H9 (cell line): ENCODE results near the gene CD8A. TPM values are rescaled to one million over a fixed set of nuclear protein-coding genes. Genes with fewer than 3 reads are reported as not detected.

ENCODE experiments used
- DNase-seq: peaks from one replicate; pipeline ENCODE4 v3.0.0-alpha.2; 2017
- H2AFZ ChIP-seq: one replicate; pipeline ENCODE4 v1.6.1; 2013; ENCODE audit warnings: mild to moderate bottlenecking, low read length, control low read depth, moderate library complexity
- H2AK5ac ChIP-seq: 2 replicates; pipeline ENCODE4 v1.6.1; 2013; ENCODE audit warnings: low read length, control low read depth, mixed read lengths; ENCODE audit not compliant: insufficient read length
- H2BK120ac ChIP-seq: one replicate; pipeline ENCODE4 v1.6.1; 2013; ENCODE audit warnings: low read depth, mild to moderate bottlenecking, low read length, control low read depth, inconsistent platforms; ENCODE audit not compliant: poor library complexity, severe bottlenecking
- H2BK12ac ChIP-seq: 2 replicates; pipeline ENCODE4 v1.6.1; 2013; ENCODE audit warnings: low read length, control low read depth, mixed read lengths, low read depth; ENCODE audit not compliant: insufficient read length
- H2BK15ac ChIP-seq: 2 replicates; pipeline ENCODE4 v1.6.1; 2013; ENCODE audit warnings: low read depth, low read length, control low read depth
- H2BK20ac ChIP-seq: one replicate; pipeline ENCODE4 v1.6.1; 2013; ENCODE audit warnings: low read depth, mild to moderate bottlenecking, low read length, control low read depth, inconsistent platforms; ENCODE audit not compliant: poor library complexity, severe bottlenecking
- H2BK5ac ChIP-seq: 2 replicates; pipeline ENCODE4 v1.6.1; 2013; ENCODE audit warnings: low read length, control low read depth, mixed read lengths; ENCODE audit not compliant: insufficient read length
- H3K14ac ChIP-seq: 2 replicates; pipeline ENCODE4 v1.6.1; 2013; ENCODE audit warnings: low read length, control low read depth; ENCODE audit not compliant: insufficient read depth
- H3K18ac ChIP-seq: 2 replicates; pipeline ENCODE4 v1.6.1; 2013; ENCODE audit warnings: low read depth, mild to moderate bottlenecking, mixed read lengths, low read length, control low read depth; ENCODE audit not compliant: insufficient read length
- H3K23ac ChIP-seq: 2 replicates; pipeline ENCODE4 v1.6.1; 2013; ENCODE audit warnings: low read length, control low read depth, mixed read lengths, low read depth; ENCODE audit not compliant: insufficient read length
- H3K23me2 ChIP-seq: 2 replicates; pipeline ENCODE4 v1.6.1; 2013; ENCODE audit warnings: low read depth, mild to moderate bottlenecking, mixed read lengths, low read length, control low read depth; ENCODE audit not compliant: insufficient read length, poor library complexity, severe bottlenecking
- H3K27ac ChIP-seq: 2 replicates; pipeline ENCODE4 v1.5.1; 2013; ENCODE audit warnings: low read length, control low read depth, mixed read lengths, low read depth; ENCODE audit not compliant: insufficient read length
- H3K27me3 ChIP-seq: 2 replicates; pipeline ENCODE4 v1.6.1; 2013; ENCODE audit warnings: low read length, control low read depth, inconsistent platforms; ENCODE audit not compliant: insufficient read depth
- H3K4ac ChIP-seq: 2 replicates; pipeline ENCODE4 v1.6.1; 2013; ENCODE audit warnings: low read depth, mild to moderate bottlenecking, control low read depth, inconsistent platforms, low read length, moderate library complexity
- H3K4me1 ChIP-seq: 2 replicates; pipeline ENCODE4 v1.6.1; 2013; ENCODE audit warnings: low read length, control low read depth, inconsistent platforms; ENCODE audit not compliant: insufficient read depth
- H3K4me2 ChIP-seq: 2 replicates; pipeline ENCODE4 v1.6.1; 2013; ENCODE audit warnings: low read length, control low read depth, mixed read lengths; ENCODE audit not compliant: insufficient read length, insufficient read depth
- H3K56ac ChIP-seq: 2 replicates; pipeline ENCODE4 v1.6.1; 2013; ENCODE audit warnings: low read depth, mild to moderate bottlenecking, mixed read lengths, low read length, control low read depth; ENCODE audit not compliant: insufficient read length
- H3K79me1 ChIP-seq: 2 replicates; pipeline ENCODE4 v1.6.1; 2013; ENCODE audit warnings: low read depth, mild to moderate bottlenecking, moderate library complexity, low read length, control low read depth, inconsistent platforms; ENCODE audit not compliant: insufficient read depth, poor library complexity, severe bottlenecking
- H3K79me2 ChIP-seq: 2 replicates; pipeline ENCODE4 v1.6.1; 2013; ENCODE audit warnings: low read length, control low read depth, inconsistent platforms; ENCODE audit not compliant: insufficient read depth
- H3K9ac ChIP-seq: 2 replicates; pipeline ENCODE4 v1.6.1; 2013; ENCODE audit warnings: low read length, control low read depth, mixed read lengths; ENCODE audit not compliant: insufficient read length; ENCODE audit errors: extremely low read depth
- H3K9me3 ChIP-seq: one replicate; pipeline ENCODE4 v1.6.1; 2013; ENCODE audit warnings: low read depth, low read length, inconsistent platforms; ENCODE audit not compliant: control insufficient read depth
- H3T11ph ChIP-seq: one replicate; pipeline ENCODE4 v1.6.1; 2013; ENCODE audit warnings: mild to moderate bottlenecking, low read length, control low read depth, inconsistent platforms
- H4K20me1 ChIP-seq: one replicate; pipeline ENCODE4 v1.6.1; 2013; ENCODE audit not compliant: control insufficient read depth, insufficient read length, insufficient read depth
- H4K5ac ChIP-seq: 2 replicates; pipeline ENCODE4 v1.6.1; 2013; ENCODE audit warnings: low read depth, mild to moderate bottlenecking, mixed read lengths, low read length, control low read depth; ENCODE audit not compliant: insufficient read length
- H4K8ac ChIP-seq: replicated peaks from 2 replicates; pipeline ENCODE4 v1.6.1; 2013; ENCODE audit warnings: low read length, control low read depth, mixed read lengths, low read depth; ENCODE audit not compliant: insufficient read length
- H4K91ac ChIP-seq: 2 replicates; pipeline ENCODE4 v1.6.1; 2013; ENCODE audit warnings: low read depth, mild to moderate bottlenecking, moderate library complexity, mixed read lengths, low read length, control low read depth; ENCODE audit not compliant: insufficient read length
- H3K27ac Mint-ChIP-seq, 3 experiments: 2 replicates in 2 of 3; 3 replicates in 1 of 3; pipeline ENCODE4 v1.8.0; 2020 to 2021; ENCODE audit warnings: mixed read lengths in 3 of 3, mild to moderate bottlenecking in 1 of 3, moderate library complexity in 1 of 3
- H3K27me3 Mint-ChIP-seq: 2 replicates; pipeline ENCODE4 v1.8.0; 2021; ENCODE audit warnings: low read depth, mild to moderate bottlenecking, moderate library complexity, mixed read lengths
- H3K36me3 Mint-ChIP-seq, 3 experiments: 2 replicates in 2 of 3; 3 replicates in 1 of 3; pipeline ENCODE4 v1.8.0; 2020 to 2021; ENCODE audit warnings: low read depth in 3 of 3, mixed read lengths in 3 of 3; ENCODE audit not compliant: insufficient read depth in 1 of 3
- H3K4me1 Mint-ChIP-seq, 2 experiments: 2 replicates each; pipeline ENCODE4 v1.8.0; 2020; ENCODE audit warnings: mixed read lengths in 2 of 2
- H3K4me3 Mint-ChIP-seq, 2 experiments: 2 replicates in 1 of 2; 3 replicates in 1 of 2; pipeline ENCODE4 v1.8.0; 2020 to 2021; ENCODE audit warnings: mild to moderate bottlenecking in 2 of 2, mixed read lengths in 2 of 2, moderate library complexity in 1 of 2
- H3K9me3 Mint-ChIP-seq, 2 experiments: 2 replicates in 1 of 2; 3 replicates in 1 of 2; pipeline ENCODE4 v1.8.0; 2020; ENCODE audit warnings: mild to moderate bottlenecking in 2 of 2, mixed read lengths in 2 of 2, moderate library complexity in 1 of 2
- CTCF ChIP-seq: fragments of 200-600 bp; sonication (generic); conservative IDR thresholded peaks from 3 replicates; pipeline ENCODE4 v1.8.0; 2021; ENCODE audit warnings: antibody characterized with exemption, mild to moderate bottlenecking
- WGBS: extraction: QIAGEN DNeasy Blood & Tissue Kit; methylation state at CpG from one replicate; pipeline ENCODE4 v1.1.7; 2013; ENCODE audit warnings: missing lambda C conversion rate, low lambda C conversion rate, mixed read lengths; ENCODE audit not compliant: insufficient read length; ENCODE audit errors: extremely low coverage; 5-methylcytosine and 5-hydroxymethylcytosine counted together
- total RNA-seq: library from RNA; stranded (reverse); gene quantifications from 2 replicates; pipeline ENCODE4 v1.2.1, GENCODE V29; 2021

The CD8A gene
- total RNA-seq, 1 experiment from 2014 or later = not detected

GRCh38 chr2:86783615-86784339, 6.9 kb downstream of the CD8A start:
- Histone ChIP-seq H2BK15ac (no peak overlapping the region), H2BK120ac (no peak overlapping the region), H2BK12ac (no peak overlapping the region), H3K18ac (no peak overlapping the region), H3K79me2 (no peaks in the 10 kb centered on the region), H3K23ac (no peak overlapping the region), H3K79me1 (no peaks in the 10 kb centered on the region), H4K8ac (no peak overlapping the region), H3K4ac (no peak overlapping the region), H3K56ac (no peak overlapping the region), H3T11ph (no peak overlapping the region), H2AFZ (no peak overlapping the region), H3K9me3 (no peaks in the 10 kb centered on the region), H3K27me3 (peaks cover 12% of the 10 kb centered on the region; the same call in 1 of the 2 replicates), H3K27ac (no peak overlapping the region), H4K5ac (no peak overlapping the region), H3K9ac (no peak overlapping the region), H4K20me1 (no peaks in the 10 kb centered on the region), H3K23me2 (no peaks in the 10 kb centered on the region), H3K4me1 (no peaks in the 10 kb centered on the region), H4K91ac (no peak overlapping the region), H2BK5ac (no peak overlapping the region), H2AK5ac (no peak overlapping the region), H3K4me2 (no peak overlapping the region), H3K14ac (no peak overlapping the region), H2BK20ac (no peak overlapping the region)
- DNase-seq = no peak
- Mint-ChIP-seq H3K4me1 (peaks cover 0 to 3% of the 10 kb centered on the region in 2 experiments; a peak in 2 of 4 replicates), H3K27ac (no peak overlapping the region), H3K4me3 (no peak overlapping the region), H3K36me3 (no peaks in the 10 kb centered on the region), H3K27me3 (peaks cover 45% of the 10 kb centered on the region), H3K9me3 (no peaks in the 10 kb centered on the region)
- TF ChIP-seq CTCF = no peak
- WGBS = no CpG with 5 or more reads among the region's 8 CpGs
